Heart right ventricle (tissue), 16 donors: ENCODE measurements around the gene ADAMTSL3. TPM values are rescaled to one million over a fixed set of nuclear protein-coding genes. Genes with fewer than 3 reads are reported as not detected.

ENCODE experiments used
- ATAC-seq, 8 donors: fragments of 200-7000 bp; cut with Tn5 transposase; one replicate each; pipeline ENCODE4 v1.9.1; 2020; ENCODE audit warnings: mild to moderate bottlenecking in 8 of 8, moderate library complexity in 8 of 8, moderate number of reproducible peaks in 1 of 8
- DNase-seq, 2 donors: peaks; one replicate each; pipeline ENCODE4 v3.0.0-alpha.2; 2020
- H3K27ac ChIP-seq, 10 donors: fragments of 200-600 bp; sonication (generic) in 2 of 10; one replicate each; pipeline versions ENCODE4 v1.5.0 to v1.8.0; 2020 to 2022; ENCODE audit warnings: mild to moderate bottlenecking in 3 of 10
- H3K27me3 ChIP-seq, 7 donors: fragments of 200-600 bp; one replicate each; pipeline ENCODE4 v1.8.0; 2021 to 2022; ENCODE audit warnings: mild to moderate bottlenecking in 2 of 7
- H3K36me3 ChIP-seq, 9 donors: fragments of 200-600 bp; sonication (generic) in 1 of 9; one replicate each; pipeline versions ENCODE4 v1.5.0 to v1.8.0; 2020 to 2022; ENCODE audit warnings: mild to moderate bottlenecking in 2 of 9
- H3K4me1 ChIP-seq, 9 donors: fragments of 200-600 bp; sonication (generic) in 1 of 9; one replicate each; pipeline versions ENCODE4 v1.5.0 to v1.8.0; 2020 to 2022; ENCODE audit warnings: mild to moderate bottlenecking in 4 of 9
- H3K4me3 ChIP-seq, 10 donors: fragments of 200-600 bp; sonication (generic) in 2 of 10; one replicate each; pipeline versions ENCODE4 v1.5.0 to v1.8.0; 2020 to 2022; ENCODE audit warnings: mild to moderate bottlenecking in 7 of 10, moderate library complexity in 2 of 10
- H3K9me3 ChIP-seq, 11 donors: fragments of 200-600 bp in 10 of 11; sonication (generic) in 2 of 11; one replicate each; pipeline versions ENCODE4 v1.5.0 to v1.8.0; 2013 to 2022; ENCODE audit warnings: mild to moderate bottlenecking in 2 of 11, control low read depth in 1 of 11, moderate library complexity in 1 of 11
- WGBS, 2 donors: extraction: QIAGEN DNeasy Blood & Tissue Kit; methylation state at CpG; one replicate each; pipeline ENCODE4 v1.1.7; 2013; ENCODE audit warnings: inconsistent platforms in 1 of 2; 5-methylcytosine and 5-hydroxymethylcytosine counted together
- intact Hi-C, 10 donors: fragments of 100-400 bp; cut with DNase I; formaldehyde crosslinking; loops; one replicate each; pipeline versions ENCODE4 v1.11.1 to v1.14.2; 2022
- polyA plus RNA-seq, 2 donors: library from polyadenylated mRNA; stranded (reverse); fragments of 200-250 nt; gene quantifications; one replicate each; pipeline ENCODE4 v1.2.3, GENCODE V29; 2013
- total RNA-seq, 10 donors: library from RNA; stranded (reverse); fragmentation: NEBNext Ultra II Directional in 3 of 10; extraction: Animal tissue kit (Norgen Biotek cat#: 25700) in 3 of 10; gene quantifications; one replicate each; pipeline versions ENCODE4 v1.2.1 to v1.2.4, GENCODE V29; 2021 to 2023
- TF ChIP-seq, protein P1 (sequence below), 9 donors: fragments of 200-600 bp; sonication (generic) in 2 of 9; IDR thresholded peaks; one replicate each; pipeline versions ENCODE4 v1.5.0 to v1.8.0; 2021 to 2022; ENCODE audit warnings: antibody characterized with exemption in 9 of 9, mild to moderate bottlenecking in 5 of 9, moderate library complexity in 1 of 9
- donor health status: Arrhythmogenic right ventricular cardiomyopathy.
- donor health status: ischemic (EF 13 %, LVEDD 7.1; RV severe dilation, severe dysfunction).
- donor health status: healthy with polysubstance abuse.
- donor health status: DM: no; HTN: yes; CAD: no.
- donor health status: DM: no; HTN: no; CAD: no.
- donor health status: ischemic (EF 25% LVEDD 6.9; RV normal size, moderate dysfunction).
- donor health status: ischemic (EF 25% LVEDD 5.7; RV mildly dilated, moderate dysfunction).
- donor health status: healthy.
- donor health status: DM: yes; HTN: yes; CAD: no.
- donor health status: Ischemic cardiomyopathy.
- donor health status: ischemic (EF 35%, LVEDD 5.7; RV mildly dilated, moderate dysfunction).
- donor health status: nonischemic (EF 11% LVEDD 7.7; RV severe dilation, severe dysfunction).
- donor health status: DM: yes; HTN: yes; CAD: no.
- donor health status: PGD.
- donor health status: ischemic (EF 29% LVEDD 5.4; RV normal size, mild dysfunction).
- donor health status: nonischemic (EF 23%, LVEDD 6.1; RV moderate dilation, normal function).

ADAMTSL3 gene
- total and polyA plus RNA-seq, 12 donors, result 1.6 to 15.4 (median 11.0) TPM

DNA sequence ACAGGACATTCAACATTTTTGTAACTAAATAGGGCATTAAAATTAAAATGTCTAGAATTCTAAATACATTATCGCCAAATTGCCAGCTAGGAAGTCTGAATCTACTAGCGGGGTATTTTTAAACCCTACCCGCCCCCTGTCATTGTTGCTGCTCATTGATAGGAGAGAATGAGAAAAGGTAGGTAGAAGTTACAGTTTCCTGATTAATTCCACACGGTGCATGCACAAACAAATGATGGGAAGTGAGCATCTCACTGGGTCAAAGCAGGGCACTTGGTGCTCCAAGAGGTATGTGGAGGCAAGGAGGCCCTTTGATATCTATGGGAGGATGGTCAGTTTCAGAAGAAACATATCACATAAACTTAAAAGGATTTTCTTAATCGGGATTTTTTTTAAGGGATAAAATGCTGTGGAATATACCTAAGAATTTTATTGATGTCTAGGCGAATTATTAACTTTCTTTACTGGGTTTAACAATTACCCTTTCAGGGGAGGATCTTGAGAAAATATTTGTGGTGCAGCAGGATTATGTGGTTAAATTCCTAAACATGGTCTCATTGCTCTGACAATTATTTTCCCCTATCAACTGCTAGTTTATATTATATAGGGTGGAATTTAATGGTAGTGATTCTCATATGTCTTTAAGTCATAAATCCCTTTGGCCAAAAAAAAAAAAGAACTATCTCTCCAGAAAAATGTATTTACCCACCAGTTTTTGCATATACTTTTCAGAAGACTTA, 345.6 kb downstream of the ADAMTSL3 start:
- intact Hi-C loops, result loop anchor here in 1 of 10 donors (10.0 kb wide), 1 partner anchor 65 kb away; no protein-coding TSS in a partner anchor
- H3K27me3 ChIP-seq, result no peaks in the 10 kb centered on the region
- no peaks in the 10 kb centered on the region for H3K4me1 ChIP-seq
- H3K36me3 ChIP-seq, result peaks cover 0 to 6% (median 0%) of the 10 kb centered on the region in 9 donors
- no peak overlapping the region for H3K4me3 ChIP-seq
- 89 to 94% methylated on average over 6 of the region's 6 CpGs for WGBS, 2 donors
- DNase-seq (no peak), ATAC-seq (no peak)
- no peak overlapping the region for H3K27ac ChIP-seq
- H3K9me3 ChIP-seq, result peaks cover 0 to 10% (median 0%) of the 10 kb centered on the region in 11 donors
- TF ChIP-seq, protein P1, sequence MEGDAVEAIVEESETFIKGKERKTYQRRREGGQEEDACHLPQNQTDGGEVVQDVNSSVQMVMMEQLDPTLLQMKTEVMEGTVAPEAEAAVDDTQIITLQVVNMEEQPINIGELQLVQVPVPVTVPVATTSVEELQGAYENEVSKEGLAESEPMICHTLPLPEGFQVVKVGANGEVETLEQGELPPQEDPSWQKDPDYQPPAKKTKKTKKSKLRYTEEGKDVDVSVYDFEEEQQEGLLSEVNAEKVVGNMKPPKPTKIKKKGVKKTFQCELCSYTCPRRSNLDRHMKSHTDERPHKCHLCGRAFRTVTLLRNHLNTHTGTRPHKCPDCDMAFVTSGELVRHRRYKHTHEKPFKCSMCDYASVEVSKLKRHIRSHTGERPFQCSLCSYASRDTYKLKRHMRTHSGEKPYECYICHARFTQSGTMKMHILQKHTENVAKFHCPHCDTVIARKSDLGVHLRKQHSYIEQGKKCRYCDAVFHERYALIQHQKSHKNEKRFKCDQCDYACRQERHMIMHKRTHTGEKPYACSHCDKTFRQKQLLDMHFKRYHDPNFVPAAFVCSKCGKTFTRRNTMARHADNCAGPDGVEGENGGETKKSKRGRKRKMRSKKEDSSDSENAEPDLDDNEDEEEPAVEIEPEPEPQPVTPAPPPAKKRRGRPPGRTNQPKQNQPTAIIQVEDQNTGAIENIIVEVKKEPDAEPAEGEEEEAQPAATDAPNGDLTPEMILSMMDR (IDR thresholded peaks at IDR 0.05), result no peak

DNA sequence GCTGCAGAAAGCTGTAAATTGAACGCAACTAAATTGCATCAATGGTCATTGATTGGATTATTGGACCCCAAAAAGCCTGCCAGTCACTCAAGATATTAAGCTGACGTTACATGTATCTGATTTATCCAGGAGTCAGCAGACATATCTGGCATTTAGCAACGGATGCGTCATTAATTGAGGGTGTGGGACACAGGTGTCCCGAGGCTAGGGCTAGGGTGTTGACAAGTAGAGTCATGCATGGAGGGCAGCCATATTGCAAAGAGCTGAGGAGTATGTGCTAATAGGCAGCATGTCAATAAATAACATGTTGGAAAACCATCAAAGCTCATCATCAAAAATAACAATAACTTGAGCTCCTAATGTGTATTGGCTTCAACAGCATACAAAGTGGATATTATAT, 347.1 kb downstream of the ADAMTSL3 start:
- Histone ChIP-seq H3K4me1 (no peaks in the 10 kb centered on the region), H3K27me3 (no peaks in the 10 kb centered on the region), H3K27ac (no peak overlapping the region), H3K9me3 (peaks cover 0 to 10% (median 0%) of the 10 kb centered on the region in 11 donors), H3K36me3 (peaks cover 0 to 6% (median 0%) of the 10 kb centered on the region in 9 donors), H3K4me3 (no peak overlapping the region)
- WGBS, 2 donors, result 86 to 87% methylated on average over 5 of the region's 5 CpGs
- no peak for DNase-seq
- TF ChIP-seq, protein P1 (IDR thresholded peaks at IDR 0.05), result no peak
- no peak for ATAC-seq
- intact Hi-C loops, result loop anchor here in 1 of 10 donors (10.0 kb wide), 1 partner anchor 66 kb away; no protein-coding TSS in a partner anchor

DNA sequence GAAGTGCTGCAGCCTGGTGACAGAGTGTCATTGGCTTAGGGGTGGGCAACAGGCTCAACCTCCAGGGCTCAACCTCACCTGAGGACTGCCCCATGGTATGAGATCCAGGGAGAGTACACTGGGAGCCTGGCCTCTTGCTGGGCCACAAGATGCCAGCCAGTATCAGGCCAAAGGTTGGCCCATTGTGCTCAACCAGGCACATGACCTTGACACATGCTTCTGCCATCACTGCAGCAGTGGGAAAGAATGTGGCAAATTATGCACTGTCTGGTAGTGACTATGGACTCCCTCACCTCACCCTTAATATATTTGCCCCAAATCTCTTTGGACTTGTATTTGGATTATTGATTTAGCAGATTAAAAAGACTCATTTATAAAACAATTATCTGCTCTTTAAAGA, 347.7 kb downstream of the ADAMTSL3 start:
- H3K27me3 ChIP-seq, result no peaks in the 10 kb centered on the region
- TF ChIP-seq, protein P1 (IDR thresholded peaks at IDR 0.05), result no peak
- H3K36me3 ChIP-seq, result peaks cover 0 to 6% (median 0%) of the 10 kb centered on the region in 9 donors
- H3K9me3 ChIP-seq, result peaks cover 0 to 5% (median 0%) of the 10 kb centered on the region in 11 donors
- intact Hi-C loops, result loop anchor here in 1 of 10 donors (10.0 kb wide), 1 partner anchor 67 kb away; no protein-coding TSS in a partner anchor
- H3K4me1 ChIP-seq, result no peaks in the 10 kb centered on the region
- H3K27ac ChIP-seq, result no peak overlapping the region
- no peak for DNase-seq
- ATAC-seq, result peak in 1 of 8 donors; percentile 18
- H3K4me3 ChIP-seq, result no peak overlapping the region

DNA sequence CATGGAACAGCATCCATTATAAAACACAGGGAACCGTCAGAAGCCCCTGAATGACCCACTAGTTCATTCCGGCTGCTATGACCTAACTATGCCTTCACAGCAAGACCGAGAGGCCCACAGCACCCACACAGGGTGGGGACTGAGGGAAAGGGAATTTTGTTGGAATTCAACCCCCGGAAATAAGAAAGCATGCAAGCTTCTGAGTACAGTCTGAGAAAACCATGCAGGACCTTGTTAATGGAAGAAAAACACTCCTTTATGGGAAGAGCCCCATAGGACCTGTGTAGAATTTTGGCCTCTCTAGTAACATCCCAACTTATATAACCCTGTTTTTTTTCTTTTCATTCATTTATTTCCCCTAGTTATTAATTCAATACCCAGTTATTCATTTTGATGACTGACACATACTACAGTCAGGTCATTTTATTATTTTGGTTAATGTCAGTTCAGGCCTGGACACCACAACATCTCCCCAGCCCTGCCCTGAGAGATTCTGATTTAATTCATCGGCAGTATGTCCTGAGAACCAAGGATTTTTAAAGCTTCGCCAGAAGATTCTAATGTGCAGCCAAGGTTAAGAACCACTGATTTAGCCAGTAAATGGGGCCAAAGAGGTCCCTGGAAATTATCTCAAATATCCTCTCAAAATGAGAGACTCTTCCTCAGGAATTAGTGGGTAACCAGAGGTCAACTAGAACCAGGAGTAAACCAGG, 350.0 kb downstream of the ADAMTSL3 start:
- ATAC-seq (peak in 2 of 8 donors; percentile 19 to 35), DNase-seq (no peak)
- TF ChIP-seq, protein P1 (IDR thresholded peaks at IDR 0.05), result no peak
- Histone ChIP-seq H3K27me3 (no peaks in the 10 kb centered on the region), H3K9me3 (no peaks in the 10 kb centered on the region), H3K4me3 (no peak overlapping the region), H3K27ac (no peak overlapping the region), H3K4me1 (no peaks in the 10 kb centered on the region), H3K36me3 (peaks cover 0 to 6% (median 0%) of the 10 kb centered on the region in 9 donors)
- 76 to 81% methylated on average over 6 of the region's 6 CpGs for WGBS, 2 donors
- intact Hi-C loops, result loop anchor here in 1 of 10 donors (10.0 kb wide), 1 partner anchor 69 kb away; no protein-coding TSS in a partner anchor
